HG02973 (cell line): ENCODE measurements around the gene PELI3.
A peak's percentile ranks its signal among the peaks of the same experiment; 100 is the strongest.

Experiments used
- ATAC-seq: cut with Tn5 transposase; IDR thresholded peaks from one replicate; pipeline ENCODE4 v1.9.1; 2021; ENCODE audit warnings: moderate library complexity; ENCODE audit not compliant: unreplicated experiment

Gene PELI3

DNA sequence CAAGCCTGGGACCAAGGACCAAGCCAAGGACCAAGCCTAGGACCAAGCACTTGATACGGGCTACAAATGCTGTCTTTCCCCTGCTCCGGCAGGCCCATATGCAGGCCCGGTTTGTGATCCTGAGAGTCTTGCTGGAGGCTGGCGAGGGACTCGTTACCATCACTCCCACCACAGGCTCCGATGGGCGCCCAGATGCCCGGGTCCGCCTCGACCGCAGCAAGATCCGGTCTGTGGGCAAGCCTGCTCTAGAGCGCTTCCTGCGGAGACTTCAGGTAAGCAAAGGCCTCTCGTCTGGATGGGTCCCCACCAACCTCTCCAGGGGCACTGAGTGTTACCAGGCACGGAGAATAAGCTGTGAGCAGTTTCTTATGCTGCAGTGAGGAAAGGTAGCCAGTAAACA lies 30.5 kb downstream of the PELI3 start:
- no peak for ATAC-seq

DNA sequence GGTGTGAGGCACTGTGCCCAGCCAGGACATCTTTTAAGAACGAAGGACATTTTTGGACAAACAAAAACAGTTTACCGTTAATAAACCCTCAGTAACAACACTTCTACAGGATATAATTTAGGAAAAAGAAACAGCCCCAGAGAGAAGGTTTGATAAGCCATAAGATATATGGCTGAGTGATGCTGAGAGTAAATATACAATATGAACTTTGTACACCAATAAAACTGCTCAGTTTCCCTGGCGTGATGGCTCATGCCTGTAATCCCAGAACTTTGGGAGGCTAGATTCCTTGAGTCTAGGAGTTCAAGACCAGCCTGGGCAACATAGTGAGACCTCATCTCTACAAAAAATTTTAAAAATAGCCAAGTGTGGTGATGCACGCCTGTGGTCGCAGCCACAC lies 31.8 kb downstream of the PELI3 start:
- no peak for ATAC-seq

DNA sequence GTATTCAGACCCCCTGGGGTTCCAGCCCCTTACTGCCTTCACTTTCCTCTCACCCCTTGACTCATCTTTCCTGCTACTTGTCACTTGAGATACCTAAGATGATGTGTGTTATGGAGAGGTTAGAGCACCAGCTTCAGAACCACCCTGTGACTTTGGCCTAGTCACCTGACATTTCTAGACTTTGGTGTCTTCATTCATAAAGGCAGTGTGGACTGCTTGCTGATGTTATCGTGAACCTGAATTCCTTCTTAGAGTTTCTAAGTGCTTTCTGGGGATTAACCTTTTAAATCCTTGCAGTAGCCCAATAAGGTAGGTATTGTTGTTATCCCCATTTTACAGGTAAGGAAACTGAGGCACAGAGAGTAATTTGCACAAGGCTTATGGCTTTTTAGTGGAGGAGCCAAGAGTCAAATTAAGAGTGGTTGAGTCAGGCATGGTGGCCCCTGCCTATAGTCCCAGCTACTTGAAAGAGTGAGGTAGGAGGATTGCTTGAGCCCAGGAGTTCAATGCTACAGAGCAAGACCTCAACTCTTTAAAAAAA lies 38.6 kb downstream of the PELI3 start:
- ATAC-seq: no peak

DNA sequence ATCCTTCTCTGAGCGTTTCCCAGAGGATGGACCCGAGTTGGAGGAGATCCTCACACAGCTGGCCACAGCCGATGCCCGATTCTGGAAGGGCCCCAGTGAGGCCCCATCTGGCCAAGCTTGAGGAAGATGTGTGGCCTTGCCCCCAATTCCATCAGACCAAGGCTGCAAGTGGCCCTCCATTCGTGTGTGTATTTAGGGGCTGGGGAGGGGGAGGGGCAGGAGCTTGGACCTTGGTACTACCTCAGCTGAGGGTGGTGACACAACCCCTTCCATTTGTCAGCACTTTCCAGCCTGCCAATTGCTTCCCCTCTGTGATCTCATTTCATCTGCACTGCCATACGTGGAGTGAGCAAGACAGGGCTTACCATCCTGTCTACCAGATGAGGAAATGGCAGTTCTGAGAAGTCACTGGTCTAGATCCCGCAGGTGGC lies 42.4 kb downstream of the PELI3 start:
- no peak for ATAC-seq

DNA sequence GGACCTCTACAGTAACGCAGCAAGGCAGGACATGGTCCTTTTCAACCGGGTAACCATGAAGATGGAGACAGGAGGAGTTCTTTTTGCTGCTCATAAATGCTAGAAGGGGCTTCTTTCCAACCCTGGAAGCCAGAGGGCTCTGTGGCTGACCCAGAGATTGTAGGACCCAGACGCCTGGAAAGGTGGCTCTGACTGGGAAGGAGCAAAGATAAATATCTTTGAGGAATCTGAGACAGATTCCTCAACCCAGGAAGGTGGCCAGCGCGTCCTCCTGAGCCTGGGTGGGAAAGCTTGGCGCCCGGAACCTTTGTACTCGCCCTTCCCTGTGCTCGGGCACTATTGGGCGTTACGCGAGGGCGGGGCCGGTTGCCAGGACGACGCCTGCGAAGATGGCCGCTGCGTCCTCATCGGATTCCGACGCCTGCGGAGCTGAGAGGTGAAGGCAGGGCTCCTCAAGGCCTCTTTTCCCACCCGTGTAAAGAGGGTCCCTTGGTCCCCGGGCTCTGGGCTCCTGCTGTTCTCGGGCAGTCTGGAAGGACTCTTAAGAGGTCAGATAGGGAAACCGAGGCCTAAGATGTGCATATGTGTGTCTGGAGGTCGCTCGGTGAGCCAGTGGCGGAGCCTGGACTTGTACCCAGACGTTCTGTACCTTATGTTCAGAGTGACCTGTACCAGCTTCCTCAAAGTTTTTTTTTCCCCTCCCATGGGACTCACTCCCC lies 43.7 kb downstream of the PELI3 start, which contains the start of gene BBS1:
TSS of gene BBS1 (plus strand) at position 365 of the 719 bp plus-strand sequence. CDS start at position 390, 25 bp downstream.
- ATAC-seq: peak; percentile 70

DNA sequence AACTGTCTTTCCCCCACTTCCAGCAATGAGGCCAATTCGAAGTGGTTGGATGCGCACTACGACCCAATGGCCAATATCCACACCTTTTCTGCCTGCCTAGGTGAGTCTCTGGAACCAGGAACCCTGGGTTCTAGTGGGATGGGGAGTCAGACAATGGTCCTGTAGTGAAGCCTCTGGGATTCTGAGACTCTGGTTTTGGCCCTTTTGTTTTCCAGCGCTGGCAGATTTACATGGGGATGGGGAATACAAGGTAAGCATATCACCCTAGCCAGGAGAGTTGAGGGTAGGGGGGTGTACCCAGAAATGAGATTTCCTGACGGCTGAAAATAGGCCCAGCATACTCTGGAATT lies 44.3 kb downstream of the PELI3 start:
- peak; percentile 7 for ATAC-seq

DNA sequence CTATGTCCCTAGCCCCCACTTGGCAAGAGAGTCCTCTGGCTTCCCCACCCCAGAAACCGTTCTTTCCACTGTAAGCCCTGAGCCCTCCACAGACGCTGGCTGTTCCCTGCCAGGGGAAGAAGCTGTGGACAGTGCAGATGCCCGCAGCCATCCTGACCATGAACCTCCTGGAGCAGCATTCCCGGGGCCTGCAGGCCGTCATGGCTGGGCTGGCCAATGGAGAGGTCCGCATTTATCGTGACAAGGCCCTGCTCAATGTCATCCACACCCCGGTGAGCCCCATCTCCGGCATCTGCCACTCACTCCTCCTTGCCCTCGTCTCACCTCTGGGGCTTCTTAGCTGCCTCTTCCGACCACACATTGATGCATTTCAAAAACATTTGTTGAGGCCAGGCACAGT lies 56.9 kb downstream of the PELI3 start:
- ATAC-seq: no peak

DNA sequence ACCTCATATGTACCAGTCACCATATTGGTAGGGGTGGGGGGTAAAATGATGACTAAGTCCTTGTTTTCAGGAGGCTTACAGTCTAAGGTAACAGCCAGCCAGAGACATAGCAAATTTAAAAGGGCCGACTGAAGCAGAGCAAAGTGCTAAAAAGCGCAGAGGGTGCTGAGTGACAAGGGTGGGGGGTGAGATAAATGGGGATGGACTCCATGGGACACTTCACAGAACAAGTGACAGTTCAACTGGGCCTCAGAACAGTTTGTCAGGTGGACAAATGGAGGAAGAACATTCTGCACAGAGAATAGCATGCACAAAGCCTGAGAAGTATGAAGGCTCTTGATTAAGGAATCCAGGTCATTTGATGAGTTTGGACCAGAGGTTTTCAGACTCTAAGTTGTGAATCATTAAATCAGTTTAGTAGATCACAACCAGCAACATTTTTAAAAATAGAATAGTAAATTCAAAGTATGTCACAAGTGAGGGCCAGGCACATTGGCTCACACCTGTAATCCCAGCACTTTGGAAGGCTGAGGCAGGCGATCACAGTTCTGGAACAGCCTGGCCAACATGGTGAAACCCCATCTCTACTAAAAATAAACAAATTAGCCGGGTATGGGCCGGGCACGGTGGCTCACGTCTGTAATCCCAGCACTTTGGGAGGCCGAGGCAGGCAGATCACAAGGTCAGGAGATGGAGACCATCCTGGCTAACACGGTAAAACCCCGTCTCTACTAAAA lies 57.8 kb downstream of the PELI3 start:
- no peak for ATAC-seq
